Measurements from ENCODE around the gene SPATA46.

Gene SPATA46

GRCh38 chr1:162386292-162387225 is 9.9 kb upstream of the SPATA46 start:
- Histone ChIP-seq H3K9me3 (ENCODE audit: control insufficient read depth, insufficient read depth, low read depth, low read length) (no peaks in the 10 kb centered on the region), H3K4me3 (ENCODE audit: low read depth, low read length) (no peak overlapping the region), H3K27ac (ENCODE audit: extremely low read depth, low read depth, low read length) (no peak overlapping the region), H3K4me1 (ENCODE audit: control insufficient read depth, insufficient read depth, low read length) (no peaks in the 10 kb centered on the region), H3K36me3 (ENCODE audit: control insufficient read depth in 2 of 2, insufficient read depth in 1 of 2, low read length in 2 of 2) (peaks cover 0 to 16% of the 10 kb centered on the region in 2 experiments; a peak in 1 of 3 replicates)
- CTCF ChIA-PET = interaction anchor here (0.6 to 1.2 kb wide), 2 partner anchors 139 to 330 kb away, joined by 3 read pairs; no protein-coding TSS in a partner anchor
- TF ChIP-seq ZNF639 (tag by site-specific recombination; IDR thresholded peaks at IDR 0.05) = no peak
- no peak for TF ChIP-seq ZNF248 (tag by site-specific recombination; IDR thresholded peaks at IDR 0.05)
- TF ChIP-seq ZNF777 (tag by site-specific recombination; IDR thresholded peaks at IDR 0.05; ENCODE audit: borderline replicate concordance) = no peak
- TF ChIP-seq ZNF223 (tag by site-specific recombination; IDR thresholded peaks at IDR 0.05) = no peak
- no peak for TF ChIP-seq ZNF561 (tag by site-specific recombination; IDR thresholded peaks at IDR 0.05; ENCODE audit: borderline replicate concordance)
- no peak for TF ChIP-seq KLF16 (tag by site-specific recombination; IDR thresholded peaks at IDR 0.05)
- TF ChIP-seq ZNF600 (tag by site-specific recombination; IDR thresholded peaks at IDR 0.05) = no peak
- TF ChIP-seq ZNF112 (tag by site-specific recombination; IDR thresholded peaks at IDR 0.05) = no peak
- TF ChIP-seq KLF9 (tag by site-specific recombination; IDR thresholded peaks at IDR 0.05; ENCODE audit: low read depth) = no peak
- POLR2A ChIA-PET = no interaction called here

GRCh38 chr1:162385702-162386101 is 9.0 kb upstream of the SPATA46 start:
- POLR2A ChIA-PET = no interaction called here

GRCh38 chr1:162385280-162385623 is 8.6 kb upstream of the SPATA46 start:
- ChIA-PET POLR2A (no interaction called here), CTCF (no interaction called here)
- Histone ChIP-seq H3K9me3 (ENCODE audit: control insufficient read depth, insufficient read depth, low read depth, low read length) (no peaks in the 10 kb centered on the region), H3K27ac (ENCODE audit: extremely low read depth, low read depth, low read length) (no peak overlapping the region), H3K4me3 (ENCODE audit: low read depth, low read length) (no peak overlapping the region), H3K36me3 (ENCODE audit: control insufficient read depth in 2 of 2, insufficient read depth in 1 of 2, low read length in 2 of 2) (peaks cover 0 to 16% of the 10 kb centered on the region in 2 experiments; a peak in 1 of 3 replicates), H3K4me1 (ENCODE audit: control insufficient read depth, insufficient read depth, low read length) (no peaks in the 10 kb centered on the region)
- peak; percentile 30; the same call in 1 of the 2 replicates for TF ChIP-seq ZFHX2 (tag by site-specific recombination; conservative IDR thresholded peaks at IDR 0.05)
- TF ChIP-seq ZNF114 (tag by site-specific recombination; IDR thresholded peaks at IDR 0.05) = no peak
- TF ChIP-seq EGR2 (tag by site-specific recombination; IDR thresholded peaks at IDR 0.05; ENCODE audit: low read depth) = peak; percentile 80

More at GRCh38 chr1:162385702-162386101, 9.0 kb upstream of the SPATA46 start:
- Histone ChIP-seq H3K9me3 (ENCODE audit: control insufficient read depth, insufficient read depth, low read depth, low read length) (no peaks in the 10 kb centered on the region), H3K4me3 (ENCODE audit: low read depth, low read length) (no peak overlapping the region), H3K4me1 (ENCODE audit: control insufficient read depth, insufficient read depth, low read length) (no peaks in the 10 kb centered on the region), H3K36me3 (ENCODE audit: control insufficient read depth in 2 of 2, insufficient read depth in 1 of 2, low read length in 2 of 2) (peaks cover 0 to 16% of the 10 kb centered on the region in 2 experiments; a peak in 1 of 3 replicates), H3K27ac (ENCODE audit: extremely low read depth, low read depth, low read length) (no peak overlapping the region)
- TF ChIP-seq ZBTB8A (tag by site-specific recombination; IDR thresholded peaks at IDR 0.05) = no peak
- TF ChIP-seq ZNF391 (tag by site-specific recombination; IDR thresholded peaks at IDR 0.05; ENCODE audit: borderline replicate concordance, low read depth) = no peak
- no peak for TF ChIP-seq SETDB1 (IDR thresholded peaks at IDR 0.05; ENCODE audit: insufficient read length, low read length)
- CTCF ChIA-PET = interaction anchor here (1.2 kb wide), 1 partner anchor 329 kb away, joined by 3 read pairs; no protein-coding TSS in a partner anchor

DNA sequence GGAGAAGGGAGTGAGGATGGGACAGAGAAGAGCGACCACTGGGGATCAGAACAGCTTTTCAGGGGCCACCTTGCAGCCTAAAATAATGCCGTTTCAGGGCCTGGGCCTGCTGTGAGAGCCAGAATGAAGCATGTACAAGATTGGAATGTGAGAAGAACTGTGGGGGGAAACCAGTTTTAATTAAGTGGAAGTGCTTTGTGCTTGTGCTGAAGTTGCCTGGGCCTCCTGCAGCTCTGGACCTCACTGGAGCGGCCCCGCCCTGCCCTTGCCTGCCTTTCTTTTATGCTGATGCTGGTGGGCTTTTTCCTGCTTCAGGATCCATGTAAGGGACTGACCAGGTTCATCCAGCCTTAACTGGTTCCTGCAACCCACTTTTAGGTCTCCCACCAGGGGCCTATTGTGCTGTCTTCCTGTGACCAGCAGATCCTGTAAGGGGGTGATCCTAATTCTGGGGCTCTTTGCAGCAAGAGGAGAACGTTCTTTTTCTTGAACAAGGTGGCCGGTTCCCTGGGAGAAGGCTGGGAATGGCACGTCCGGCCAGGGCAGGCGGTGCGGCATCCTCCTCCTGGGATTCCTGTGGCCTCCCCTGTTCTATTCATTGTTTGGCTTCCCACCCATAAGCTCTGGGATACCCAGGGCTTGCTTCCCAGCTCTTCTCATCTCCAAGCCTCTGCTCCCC is 8.1 kb upstream of the SPATA46 start:
- H3K9me3 ChIP-seq (ENCODE audit: control insufficient read depth, insufficient read depth, low read depth, low read length) = no peaks in the 10 kb centered on the region

More for the DNA sequence above, 8.1 kb upstream of the SPATA46 start:
- no peak overlapping the region for H3K27ac ChIP-seq (ENCODE audit: extremely low read depth, low read depth, low read length)
- H3K4me3 ChIP-seq (ENCODE audit: low read depth, low read length) = no peak overlapping the region
- ChIA-PET CTCF (no interaction called here), POLR2A (no interaction called here)
- H3K36me3 ChIP-seq (ENCODE audit: control insufficient read depth in 2 of 2, insufficient read depth in 1 of 2, low read length in 2 of 2) = peaks cover 0 to 16% of the 10 kb centered on the region in 2 experiments; a peak in 1 of 3 replicates
- no peaks in the 10 kb centered on the region for H3K4me1 ChIP-seq (ENCODE audit: control insufficient read depth, insufficient read depth, low read length)
- no peak for TF ChIP-seq ZNF704 (tag by site-specific recombination; IDR thresholded peaks at IDR 0.05)
- peak; percentile 61 for TF ChIP-seq GLIS1 (tag by site-specific recombination; IDR thresholded peaks at IDR 0.05)

Data from HEK293 (cell line).